Posterior vena cava (tissue), 2 donors: ENCODE data around the gene PDCD2L. TPM values are rescaled to one million over a fixed set of nuclear protein-coding genes. Genes with fewer than 3 reads are reported as not detected.
"Not testable (repeated sequence)": the region's sequence is repeated elsewhere in the genome, so short reads cannot be mapped to it uniquely, and the experiment has no call there.

Experiments used
- DNase-seq: peaks from one replicate; pipeline ENCODE4 v3.0.0-alpha.2; 2020; ENCODE audit warnings: low spot score
- intact Hi-C, 2 donors: fragments of 100-400 bp; cut with DNase I; formaldehyde crosslinking; loops; one replicate each; pipeline versions ENCODE4 v1.14.1 to v1.14.2; 2022 to 2023
- total RNA-seq, 2 donors: library from RNA; stranded (reverse); fragmentation: NEBNext Ultra II Directional; extraction: Animal tissue kit (Norgen Biotek cat#: 25700); gene quantifications; one replicate each; pipeline ENCODE4 v1.2.1, GENCODE V29; 2021
- donor health status: DM: yes; HTN: yes; CAD: no.
- donor health status: DM: yes; HTN: yes; CAD: no.

Gene PDCD2L
- total RNA-seq, 2 donors from 2014 or later = 4.6 to 6.5 TPM

GRCh38 chr19:34369166-34369565, 35.0 kb upstream of the PDCD2L start:
- intact Hi-C loops, DNase-seq: not testable (repeated sequence)

- no peak for DNase-seq
- intact Hi-C loops = no loop called here
These were observed 34.1 kb upstream of the PDCD2L start for GRCh38 chr19:34370117-34370516.

- DNase-seq = no peak
- intact Hi-C loops = no loop called here
These were observed 33.2 kb upstream of the PDCD2L start for GRCh38 chr19:34370983-34371382.

- intact Hi-C loops = no loop called here
- DNase-seq = no peak
These were observed 30.5 kb upstream of the PDCD2L start for GRCh38 chr19:34373601-34374288.

- intact Hi-C loops = no loop called here
- no peak for DNase-seq
These were observed 28.6 kb upstream of the PDCD2L start for GRCh38 chr19:34375598-34375997.

- intact Hi-C loops = no loop called here
- no peak for DNase-seq
These were observed 23.5 kb upstream of the PDCD2L start for GRCh38 chr19:34380639-34381241.

- DNase-seq = no peak
- intact Hi-C loops = no loop called here
These were observed 22.6 kb upstream of the PDCD2L start for GRCh38 chr19:34381399-34382251.

- no peak for DNase-seq
- intact Hi-C loops = no loop called here
These were observed 21.7 kb upstream of the PDCD2L start for GRCh38 chr19:34382471-34382870.

GRCh38 chr19:34383599-34383998, 20.6 kb upstream of the PDCD2L start:
- DNase-seq = no peak
- intact Hi-C loops = no loop called here

GRCh38 chr19:34386645-34387445, 17.4 kb upstream of the PDCD2L start:
- intact Hi-C loops = no loop called here
- no peak for DNase-seq

- intact Hi-C loops = no loop called here
- DNase-seq = no peak
These were observed 16.8 kb upstream of the PDCD2L start for GRCh38 chr19:34387446-34387810.

- DNase-seq, intact Hi-C loops: not testable (repeated sequence)
These were observed 15.5 kb upstream of the PDCD2L start for GRCh38 chr19:34388745-34389144.

- no peak for DNase-seq
- intact Hi-C loops = no loop called here
These were observed 12.4 kb upstream of the PDCD2L start for GRCh38 chr19:34391813-34392212.

GRCh38 chr19:34393031-34393430, 11.2 kb upstream of the PDCD2L start:
- DNase-seq = no peak
- intact Hi-C loops = no loop called here

- intact Hi-C loops = no loop called here
- DNase-seq = no peak
These were observed 10.6 kb upstream of the PDCD2L start for GRCh38 chr19:34393629-34394028.

- no peak for DNase-seq
- intact Hi-C loops = no loop called here
These were observed 6.3 kb upstream of the PDCD2L start for GRCh38 chr19:34397853-34398252.

- intact Hi-C loops = no loop called here
- DNase-seq = no peak
These were observed 4.3 kb upstream of the PDCD2L start for GRCh38 chr19:34399886-34400285.

GRCh38 chr19:34400844-34401243, 3.4 kb upstream of the PDCD2L start:
- intact Hi-C loops = not testable (repeated sequence)

GRCh38 chr19:34402074-34402600, 2.1 kb upstream of the PDCD2L start:
- intact Hi-C loops = no loop called here
- no peak for DNase-seq

More at GRCh38 chr19:34400844-34401243, 3.4 kb upstream of the PDCD2L start:
- not testable (repeated sequence) for DNase-seq
